ENCODE data around the gene SERPINB5.

Gene SERPINB5

GRCh38 chr18:63528863-63529492 is 52.2 kb downstream of the SERPINB5 start:
- no peak for DNase-seq (ENCODE audit: low spot score)

- DNase-seq (ENCODE audit: low spot score): no peak
Observed at GRCh38 chr18:63532471-63532870, 55.7 kb downstream of the SERPINB5 start.

DNA sequence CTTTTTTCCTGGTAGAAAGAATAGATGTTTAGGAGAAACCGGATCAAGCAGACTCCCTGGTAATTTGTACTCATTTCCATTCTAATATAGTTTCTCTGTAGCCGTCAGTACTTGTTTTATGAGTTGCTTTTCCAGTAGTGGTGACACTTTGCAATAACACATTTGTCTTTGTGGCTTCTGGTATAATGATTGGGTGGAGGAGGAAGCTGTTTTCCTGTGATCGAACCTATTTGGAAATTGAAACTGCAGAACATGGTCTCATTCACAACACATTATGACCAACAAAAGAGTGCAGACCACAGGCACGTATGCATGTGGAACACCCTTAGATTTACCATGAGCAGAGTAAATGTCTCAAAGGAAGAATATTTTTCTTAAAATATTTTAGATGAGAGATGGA is 57.9 kb downstream of the SERPINB5 start:
- DNase-seq (ENCODE audit: low spot score): no peak

GRCh38 chr18:63539904-63540510 is 63.2 kb downstream of the SERPINB5 start:
- no peak for DNase-seq (ENCODE audit: low spot score)

GRCh38 chr18:63542069-63542468 is 65.3 kb downstream of the SERPINB5 start, which contains the start of gene SERPINB12:
Gene SERPINB12 (plus strand): TSS chr18:63542369. CDS start chr18:63556160, 13,791 bp downstream.
- no peak for DNase-seq (ENCODE audit: low spot score)

DNA sequence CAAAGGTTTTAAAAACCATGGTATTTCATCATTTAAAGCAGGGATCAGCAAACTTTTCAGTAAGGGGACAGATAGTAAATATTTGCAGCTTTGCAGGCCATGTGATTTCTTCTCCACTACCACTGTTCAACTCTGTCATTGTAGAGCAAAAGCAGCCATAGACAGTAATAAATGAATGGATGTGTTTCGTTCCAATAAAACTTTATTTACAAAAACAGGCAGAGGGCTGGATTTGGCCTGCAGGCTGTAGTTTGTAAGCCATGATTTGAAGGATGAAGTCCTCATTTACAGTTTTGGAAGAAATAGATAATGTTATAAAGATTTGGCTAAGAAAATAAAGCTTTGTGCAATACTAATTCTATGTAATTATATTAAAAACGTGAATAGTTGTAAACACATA is 67.3 kb downstream of the SERPINB5 start:
- DNase-seq (ENCODE audit: low spot score): no peak

DNA sequence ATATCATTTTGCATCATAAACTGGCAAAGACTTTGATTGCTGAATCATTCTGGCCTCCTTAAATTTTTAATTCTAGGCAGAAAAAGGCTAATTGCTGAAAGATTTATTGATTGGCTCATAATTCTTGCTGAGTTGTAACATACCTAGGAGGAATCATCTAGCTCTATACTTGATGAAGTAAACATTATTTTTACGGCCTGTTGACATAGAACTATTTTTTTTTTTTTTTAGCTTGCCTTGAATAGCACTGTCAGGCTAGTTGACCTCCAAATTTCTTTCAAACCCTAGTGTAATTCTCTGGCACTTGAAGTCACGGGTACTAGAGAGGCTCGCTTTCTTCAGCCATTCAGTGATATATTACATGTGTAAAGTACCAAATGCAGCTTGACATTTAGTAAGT is 68.2 kb downstream of the SERPINB5 start:
- no peak for DNase-seq (ENCODE audit: low spot score)

- no peak for DNase-seq (ENCODE audit: low spot score)
Observed at GRCh38 chr18:63550068-63550467, 73.3 kb downstream of the SERPINB5 start.

DNA sequence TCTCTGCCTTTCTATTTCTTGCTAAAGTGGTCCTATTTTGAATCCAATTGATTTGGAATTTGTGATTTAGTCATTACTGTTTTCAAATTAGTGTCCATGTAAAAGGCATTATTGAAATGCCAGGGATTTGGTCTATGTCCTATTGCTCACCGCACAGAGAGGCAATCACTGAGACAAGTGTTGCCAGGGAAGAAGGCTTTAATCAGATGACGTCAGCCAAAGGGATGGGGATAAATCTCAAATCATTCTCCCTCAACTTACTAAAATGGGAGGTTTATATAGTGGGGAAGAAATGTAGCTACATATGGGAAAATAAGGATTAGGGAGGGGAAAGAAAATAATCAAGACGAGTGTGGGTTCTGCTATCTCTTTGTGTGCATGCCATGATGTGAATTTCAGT is 75.0 kb downstream of the SERPINB5 start:
- no peak for DNase-seq (ENCODE audit: low spot score)

DNA sequence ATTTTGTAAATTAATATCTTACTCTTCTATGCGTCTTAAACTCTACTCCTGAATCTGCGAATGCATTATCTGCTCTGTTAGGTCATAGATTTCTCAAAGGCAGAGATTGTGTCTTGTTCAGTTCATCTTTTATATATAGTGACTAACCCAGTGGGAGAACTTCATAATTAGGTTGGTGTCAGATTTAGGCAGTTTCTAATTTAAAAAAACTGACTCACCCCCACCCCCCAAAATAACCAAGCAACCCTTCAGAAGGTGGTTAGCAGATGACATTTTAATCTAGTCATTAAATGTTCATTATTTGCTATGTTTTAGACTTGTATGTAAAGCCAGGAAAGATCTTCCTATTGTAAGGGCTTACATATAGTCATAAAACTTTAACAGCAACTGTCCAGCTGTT is 75.8 kb downstream of the SERPINB5 start:
- DNase-seq (ENCODE audit: low spot score): no peak

- no peak for DNase-seq (ENCODE audit: low spot score)
Observed at GRCh38 chr18:63553081-63553480, 76.3 kb downstream of the SERPINB5 start.

Measured in HuH-7 (cell line).